Kidney capillary endothelial cell (primary cell): ENCODE data around the gene ZBTB16.

Experiments
- DNase-seq: peaks from one replicate; pipeline ENCODE4 v3.0.0-alpha.2; 2018; ENCODE audit warnings: low spot score

Gene ZBTB16

GRCh38 chr11:114064216-114064615 lies 4.7 kb downstream of the ZBTB16 start:
- no peak for DNase-seq

GRCh38 chr11:114065094-114065493 lies 5.6 kb downstream of the ZBTB16 start:
- DNase-seq: no peak

- no peak for DNase-seq
Measured at GRCh38 chr11:114066046-114066648, 6.6 kb downstream of the ZBTB16 start.

GRCh38 chr11:114068327-114068726 lies 8.8 kb downstream of the ZBTB16 start:
- DNase-seq: no peak

- no peak for DNase-seq
Measured at GRCh38 chr11:114070464-114071139, 11.1 kb downstream of the ZBTB16 start.

- no peak for DNase-seq
Measured at GRCh38 chr11:114073007-114073827, 13.7 kb downstream of the ZBTB16 start.

- DNase-seq: no peak
Measured at GRCh38 chr11:114073828-114074381, 14.4 kb downstream of the ZBTB16 start.

- no peak for DNase-seq
Measured at GRCh38 chr11:114074546-114075343, 15.2 kb downstream of the ZBTB16 start.

GRCh38 chr11:114075344-114075610 lies 15.8 kb downstream of the ZBTB16 start:
- DNase-seq: no peak

GRCh38 chr11:114075891-114076441 lies 16.5 kb downstream of the ZBTB16 start:
- peak; percentile 21 for DNase-seq

GRCh38 chr11:114076921-114077331 lies 17.4 kb downstream of the ZBTB16 start:
- DNase-seq: no peak

- no peak for DNase-seq
Measured at GRCh38 chr11:114077482-114078305, 18.2 kb downstream of the ZBTB16 start.

GRCh38 chr11:114078423-114078822 lies 18.9 kb downstream of the ZBTB16 start:
- no peak for DNase-seq

GRCh38 chr11:114079511-114080065 lies 20.1 kb downstream of the ZBTB16 start:
- DNase-seq: no peak

GRCh38 chr11:114080219-114080618 lies 20.7 kb downstream of the ZBTB16 start:
- DNase-seq: peak; percentile 78

GRCh38 chr11:114080769-114081168 lies 21.3 kb downstream of the ZBTB16 start:
- DNase-seq: no peak

- no peak for DNase-seq
Measured at GRCh38 chr11:114081641-114082414, 22.3 kb downstream of the ZBTB16 start.

GRCh38 chr11:114082415-114082748 lies 22.9 kb downstream of the ZBTB16 start:
- DNase-seq: no peak

- no peak for DNase-seq
Measured at GRCh38 chr11:114082767-114083181, 23.3 kb downstream of the ZBTB16 start.
